ENCODE measurements around the gene NGRN. TPM values are rescaled to one million over a fixed set of nuclear protein-coding genes. Genes with fewer than 3 reads are reported as not detected.

Gene NGRN
- total RNA-seq, 1 donor from 2014 or later: 114 TPM

DNA sequence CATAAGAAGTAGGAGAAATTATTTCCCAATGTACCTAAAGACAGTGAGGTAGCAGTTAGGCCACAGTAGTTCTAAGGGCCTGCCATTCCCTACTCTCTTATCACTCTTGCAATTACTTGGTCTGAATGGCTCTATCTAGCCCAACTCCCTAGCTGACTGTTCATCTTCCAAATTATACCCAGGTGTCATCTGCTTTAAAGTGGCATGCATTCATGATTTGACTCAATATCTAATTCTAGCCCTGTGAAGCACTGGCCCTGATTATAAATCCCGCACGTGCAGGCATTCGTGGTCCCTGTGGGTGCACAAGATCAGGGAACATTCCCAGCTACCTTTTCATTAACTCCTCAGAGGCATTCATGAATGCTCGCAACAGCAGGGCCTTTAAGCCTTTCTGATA is 43.5 kb downstream of the NGRN start:
- no peaks in the 10 kb centered on the region for H3K36me3 ChIP-seq (ENCODE audit: control insufficient read depth, insufficient read depth, low read length)
- no peak for TF ChIP-seq CTCF (IDR thresholded peaks at IDR 0.05; ENCODE audit: insufficient read depth, low read length, severe bottlenecking)
- H3K27me3 ChIP-seq (ENCODE audit: control insufficient read depth, insufficient read depth, low read length): no peaks in the 10 kb centered on the region
- no peak for DNase-seq (ENCODE audit: low read depth)
- no peak overlapping the region for H3K4me3 ChIP-seq (ENCODE audit: low read depth, low read length)
- no peak for FAIRE-seq

DNA sequence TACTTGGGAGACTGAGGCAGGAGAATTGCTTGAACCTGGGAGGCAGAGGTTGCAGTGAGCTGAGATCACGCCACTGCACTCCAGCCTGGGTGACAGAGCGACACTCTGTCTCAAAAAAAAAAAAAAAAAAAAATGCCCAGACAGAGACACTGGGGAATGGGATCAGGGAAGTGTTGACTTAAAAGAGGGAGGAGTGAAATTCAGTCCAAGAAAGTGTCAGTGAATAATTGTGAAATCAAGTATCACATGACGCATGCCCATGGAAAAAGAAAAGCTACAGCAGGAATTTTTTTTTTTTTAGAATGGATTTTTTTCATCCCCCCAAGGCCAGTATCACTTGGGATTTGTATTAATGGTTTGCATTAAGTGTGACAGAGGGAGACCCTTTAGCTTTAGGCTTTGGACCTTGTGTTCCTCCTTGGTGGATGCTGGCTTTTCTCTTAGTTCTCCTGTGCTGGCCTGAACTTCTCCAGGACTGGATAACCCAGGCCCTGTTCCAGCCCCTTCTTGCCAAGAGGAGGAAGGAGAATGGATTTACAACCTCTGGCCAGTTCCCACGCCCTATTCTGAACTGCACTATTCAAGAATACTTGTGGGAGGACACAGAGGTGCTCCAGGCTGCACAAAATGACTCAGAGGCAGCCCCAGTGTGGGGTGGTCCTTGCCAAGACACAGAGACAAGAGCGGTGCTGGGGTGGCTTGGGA is 50.0 kb downstream of the NGRN start:
- TF ChIP-seq CTCF (IDR thresholded peaks at IDR 0.05; ENCODE audit: insufficient read depth, low read length, severe bottlenecking): no peak
- H3K36me3 ChIP-seq (ENCODE audit: control insufficient read depth, insufficient read depth, low read length): no peaks in the 10 kb centered on the region
- FAIRE-seq (no peak), DNase-seq (ENCODE audit: low read depth) (peak; percentile 75)
- no peak overlapping the region for H3K4me3 ChIP-seq (ENCODE audit: low read depth, low read length)
- H3K27me3 ChIP-seq (ENCODE audit: control insufficient read depth, insufficient read depth, low read length): no peaks in the 10 kb centered on the region

DNA sequence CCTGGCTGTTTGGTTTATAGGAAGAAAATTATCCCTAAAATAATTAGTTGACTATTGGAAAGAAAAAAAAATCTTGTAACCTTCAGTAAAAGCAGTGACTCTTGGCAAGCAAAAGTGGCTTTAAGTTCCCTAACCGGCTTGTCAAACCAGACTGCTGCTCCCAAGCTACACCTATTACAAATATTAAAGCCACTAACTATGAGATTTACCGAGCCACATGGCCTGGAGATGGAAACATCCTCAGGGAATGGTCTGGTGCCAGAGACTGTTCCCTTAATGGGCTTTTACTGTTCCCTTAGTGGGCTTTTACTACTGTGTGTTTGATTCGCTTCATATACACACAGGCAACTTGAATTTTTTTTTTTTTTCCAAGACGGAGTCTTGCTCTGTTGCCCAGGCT is 50.7 kb downstream of the NGRN start:
- no peak for FAIRE-seq

GRCh38 chr15:90318591-90318990 is 53.1 kb downstream of the NGRN start:
- no peak for DNase-seq (ENCODE audit: low read depth)
- H3K36me3 ChIP-seq (ENCODE audit: control insufficient read depth, insufficient read depth, low read length): no peaks in the 10 kb centered on the region
- FAIRE-seq: no peak
- no peak for TF ChIP-seq CTCF (IDR thresholded peaks at IDR 0.05; ENCODE audit: insufficient read depth, low read length, severe bottlenecking)
- no peak overlapping the region for H3K4me3 ChIP-seq (ENCODE audit: low read depth, low read length)
- H3K27me3 ChIP-seq (ENCODE audit: control insufficient read depth, insufficient read depth, low read length): no peaks in the 10 kb centered on the region

More for the DNA sequence above, 50.7 kb downstream of the NGRN start:
- no peak overlapping the region for H3K4me3 ChIP-seq (ENCODE audit: low read depth, low read length)
- no peak for TF ChIP-seq CTCF (IDR thresholded peaks at IDR 0.05; ENCODE audit: insufficient read depth, low read length, severe bottlenecking)
- DNase-seq (ENCODE audit: low read depth): no peak
- H3K36me3 ChIP-seq (ENCODE audit: control insufficient read depth, insufficient read depth, low read length): no peaks in the 10 kb centered on the region
- no peaks in the 10 kb centered on the region for H3K27me3 ChIP-seq (ENCODE audit: control insufficient read depth, insufficient read depth, low read length)

DNA sequence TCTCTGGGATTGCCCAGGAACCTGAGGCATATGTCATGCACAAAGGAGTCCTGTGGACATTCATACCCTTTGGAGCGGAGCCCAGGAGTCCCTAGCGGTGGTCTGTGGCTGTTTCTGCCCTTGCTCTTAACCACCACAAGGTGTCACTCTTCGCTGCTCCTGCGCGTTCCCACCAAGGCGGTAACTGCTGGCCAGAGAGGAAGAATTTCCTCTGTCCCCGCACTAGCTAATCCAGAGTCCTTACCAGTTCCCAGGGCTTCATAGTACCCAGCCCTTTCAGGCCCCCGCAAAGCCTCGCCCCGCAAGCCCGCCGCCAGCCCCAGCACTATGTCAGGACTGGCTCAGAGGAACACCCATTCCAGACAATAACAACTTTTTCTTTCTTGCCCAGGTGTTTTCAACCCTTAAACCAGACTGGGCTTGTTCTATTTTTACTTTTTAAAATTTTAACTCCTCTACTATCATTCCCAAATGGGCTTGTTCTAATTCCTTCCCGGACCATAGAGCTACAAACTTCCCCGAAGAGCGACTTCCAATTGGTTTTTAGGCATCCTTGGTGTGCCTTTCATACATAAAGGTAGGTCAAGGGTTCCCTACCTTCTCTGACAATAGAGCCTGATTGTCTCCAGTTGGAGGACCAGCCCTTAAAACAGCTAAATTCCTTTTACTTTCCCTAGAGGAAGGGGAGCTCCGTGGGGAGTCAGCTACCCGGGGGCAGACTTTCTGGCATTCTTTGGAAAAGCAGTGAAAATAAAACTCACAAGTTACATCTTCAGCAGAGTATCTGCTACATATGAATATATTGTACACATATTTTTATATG is 54.8 kb downstream of the NGRN start:
- H3K4me3 ChIP-seq (ENCODE audit: low read depth, low read length): no peak overlapping the region
- H3K36me3 ChIP-seq (ENCODE audit: control insufficient read depth, insufficient read depth, low read length): no peaks in the 10 kb centered on the region
- FAIRE-seq (no peak), DNase-seq (ENCODE audit: low read depth) (peak; percentile 85)
- peak; percentile 97 for TF ChIP-seq CTCF (IDR thresholded peaks at IDR 0.05; ENCODE audit: insufficient read depth, low read length, severe bottlenecking)
- H3K27me3 ChIP-seq (ENCODE audit: control insufficient read depth, insufficient read depth, low read length): no peaks in the 10 kb centered on the region

All from bronchial epithelial cell (primary cell).